NCI-H2107 treated with DMSO at 0.1 percent for 48 hours (cell line): Measurements from ENCODE around the gene AREL1.

ENCODE experiments used
- DNase-seq: peaks from one replicate; lab custom pipeline; 2025; ENCODE audit not compliant: unreplicated experiment; lab: John Stamatoyannopoulos, UW

Gene AREL1

GRCh38 chr14:74614508-74615495, 98.1 kb downstream of the AREL1 start:
- DNase-seq = peak; percentile 59

GRCh38 chr14:74613211-74613914, 99.5 kb downstream of the AREL1 start:
- DNase-seq = no peak

- DNase-seq = peak; percentile 57
Observed at GRCh38 chr14:74612350-74613021, 100.4 kb downstream of the AREL1 start.

- DNase-seq = no peak
Observed at GRCh38 chr14:74611650-74612349, 101.1 kb downstream of the AREL1 start, which contains the start of gene LTBP2. TSS of gene LTBP2 (minus strand) at chr14:74612237. CDS start at chr14:74611944, 293 bp downstream.
